ENCODE results near the gene ANAPC16. TPM values are rescaled to one million over a fixed set of nuclear protein-coding genes. Genes with fewer than 3 reads are reported as not detected.
A peak's percentile ranks its signal among the peaks of the same experiment; 100 is the strongest.

The ANAPC16 gene
- total RNA-seq, 1 experiment from 2014 or later: 118 TPM

DNA sequence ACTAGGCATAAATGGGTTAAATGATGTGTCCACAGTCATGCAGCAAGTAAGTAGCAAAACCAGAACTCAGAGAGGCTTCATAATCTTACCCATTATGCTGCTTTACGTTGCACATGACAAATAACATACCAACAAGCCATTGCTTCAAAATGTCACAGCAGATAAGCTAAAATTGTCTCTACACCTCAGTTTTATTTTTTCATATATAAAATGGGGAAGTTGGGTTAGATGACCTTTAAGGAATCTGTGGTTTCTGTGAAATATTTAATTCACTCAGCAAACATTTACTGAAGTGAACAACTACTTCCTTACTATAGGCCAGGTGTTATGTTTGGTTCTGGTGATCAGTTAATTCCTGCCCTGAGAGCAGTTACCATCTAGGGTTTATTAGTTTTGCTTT lies 2.5 kb downstream of the ANAPC16 start:
- Mint-ChIP-seq H3K27ac (ENCODE audit: unreplicated experiment) (peak overlapping the region; percentile 6), H3K9me3 (ENCODE audit: low read depth, unreplicated experiment) (no peaks in the 10 kb centered on the region), H3K36me3 (ENCODE audit: insufficient read depth, unreplicated experiment) (peaks cover 64% of the 10 kb centered on the region), H3K27me3 (ENCODE audit: unreplicated experiment) (no peaks in the 10 kb centered on the region), H3K4me3 (ENCODE audit: low read depth, unreplicated experiment) (peak overlapping the region; percentile 97), H3K4me1 (ENCODE audit: low read depth, unreplicated experiment) (peaks cover 31% of the 10 kb centered on the region)
- TF ChIP-seq, protein P1, sequence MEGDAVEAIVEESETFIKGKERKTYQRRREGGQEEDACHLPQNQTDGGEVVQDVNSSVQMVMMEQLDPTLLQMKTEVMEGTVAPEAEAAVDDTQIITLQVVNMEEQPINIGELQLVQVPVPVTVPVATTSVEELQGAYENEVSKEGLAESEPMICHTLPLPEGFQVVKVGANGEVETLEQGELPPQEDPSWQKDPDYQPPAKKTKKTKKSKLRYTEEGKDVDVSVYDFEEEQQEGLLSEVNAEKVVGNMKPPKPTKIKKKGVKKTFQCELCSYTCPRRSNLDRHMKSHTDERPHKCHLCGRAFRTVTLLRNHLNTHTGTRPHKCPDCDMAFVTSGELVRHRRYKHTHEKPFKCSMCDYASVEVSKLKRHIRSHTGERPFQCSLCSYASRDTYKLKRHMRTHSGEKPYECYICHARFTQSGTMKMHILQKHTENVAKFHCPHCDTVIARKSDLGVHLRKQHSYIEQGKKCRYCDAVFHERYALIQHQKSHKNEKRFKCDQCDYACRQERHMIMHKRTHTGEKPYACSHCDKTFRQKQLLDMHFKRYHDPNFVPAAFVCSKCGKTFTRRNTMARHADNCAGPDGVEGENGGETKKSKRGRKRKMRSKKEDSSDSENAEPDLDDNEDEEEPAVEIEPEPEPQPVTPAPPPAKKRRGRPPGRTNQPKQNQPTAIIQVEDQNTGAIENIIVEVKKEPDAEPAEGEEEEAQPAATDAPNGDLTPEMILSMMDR (IDR thresholded peaks at IDR 0.05; ENCODE audit: unreplicated experiment): no peak
- intact Hi-C loops (cut with micrococcal nuclease; ENCODE audit: unreplicated experiment): loop anchor here (10.0 kb wide), 1 partner anchor 324 kb away; no protein-coding TSS in a partner anchor
- CTCF ChIA-PET: interaction anchor here (0.6 to 1.5 kb wide), 4 partner anchors 20 to 170 kb away, joined by 3 to 5 read pairs (median 4); no protein-coding TSS in a partner anchor
- TSS peak; percentile 4 for BruUV-seq (replicated peaks)
- DNase-seq: no peak

DNA sequence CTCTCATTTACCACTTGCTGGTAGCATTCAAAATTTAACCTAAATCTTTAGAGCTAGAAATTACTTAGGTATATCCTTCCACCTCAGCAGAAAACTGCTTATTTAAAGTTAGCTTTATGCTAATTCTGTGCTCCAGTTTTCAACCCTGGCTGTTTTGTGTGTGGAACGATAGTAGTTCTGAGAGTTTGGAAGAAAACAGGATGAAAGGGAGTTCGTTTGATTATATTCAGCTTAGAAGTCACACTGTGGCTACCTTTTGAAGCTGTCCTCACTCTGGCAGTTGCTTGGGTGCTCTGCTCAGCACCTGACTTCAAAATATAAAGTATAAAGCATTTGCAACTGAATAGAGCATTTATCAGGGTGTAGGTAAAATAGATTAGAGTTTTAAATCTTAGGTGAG lies 2.9 kb downstream of the ANAPC16 start:
- BruUV-seq (replicated peaks): no TSS peak
- intact Hi-C loops (cut with micrococcal nuclease; ENCODE audit: unreplicated experiment): loop anchor here (10.0 kb wide), 1 partner anchor 324 kb away; no protein-coding TSS in a partner anchor

DNA sequence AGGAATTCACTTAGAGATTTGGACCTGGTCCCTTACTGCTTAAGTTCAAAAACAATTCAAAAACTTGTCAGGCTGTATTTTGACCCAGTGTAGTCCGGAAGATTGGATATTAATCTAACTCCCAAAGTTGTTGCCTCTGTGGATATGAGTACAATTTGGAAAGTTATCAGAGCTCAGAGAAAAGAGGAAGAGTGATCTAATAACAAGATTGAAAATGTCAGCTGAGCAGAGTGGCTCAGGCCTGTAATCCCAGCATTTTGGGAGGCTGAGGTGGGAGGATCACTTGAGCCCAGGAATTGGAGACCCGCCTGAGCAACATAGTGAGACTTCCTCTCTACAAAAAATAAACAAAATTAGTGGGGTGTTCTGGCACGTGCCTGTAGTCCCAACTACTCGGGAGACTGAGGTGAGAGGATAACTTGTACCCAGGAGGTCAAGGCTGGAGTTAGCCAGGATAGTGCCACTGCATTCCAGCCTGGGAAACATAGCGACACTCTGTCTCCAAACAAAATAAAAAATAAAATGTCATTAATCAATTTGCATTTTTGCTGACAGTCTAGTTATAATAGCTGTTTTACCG lies 3.5 kb downstream of the ANAPC16 start:
- H3K27me3 Mint-ChIP-seq (ENCODE audit: unreplicated experiment): no peaks in the 10 kb centered on the region
- no peaks in the 10 kb centered on the region for H3K9me3 Mint-ChIP-seq (ENCODE audit: low read depth, unreplicated experiment)
- H3K4me3 Mint-ChIP-seq (ENCODE audit: low read depth, unreplicated experiment): no peak overlapping the region
- TF ChIP-seq, protein P1 (IDR thresholded peaks at IDR 0.05; ENCODE audit: unreplicated experiment): no peak
- H3K36me3 Mint-ChIP-seq (ENCODE audit: insufficient read depth, unreplicated experiment): peaks cover 73% of the 10 kb centered on the region
- peaks cover 30% of the 10 kb centered on the region for H3K4me1 Mint-ChIP-seq (ENCODE audit: low read depth, unreplicated experiment)
- CTCF ChIA-PET: interaction anchor here (0.7 to 1.5 kb wide), 3 partner anchors 19 to 125 kb away, joined by 3 to 4 read pairs (median 3); no protein-coding TSS in a partner anchor
- peak overlapping the region; percentile 6 for H3K27ac Mint-ChIP-seq (ENCODE audit: unreplicated experiment)
- no peak for DNase-seq
- no TSS peak for BruUV-seq (replicated peaks)
- intact Hi-C loops (cut with micrococcal nuclease; ENCODE audit: unreplicated experiment): loop anchor here (10.0 kb wide), 1 partner anchor 325 kb away; no protein-coding TSS in a partner anchor

More for the DNA sequence above, 2.9 kb downstream of the ANAPC16 start:
- TF ChIP-seq, protein P1 (IDR thresholded peaks at IDR 0.05; ENCODE audit: unreplicated experiment): no peak
- Mint-ChIP-seq H3K27ac (ENCODE audit: unreplicated experiment) (peak overlapping the region; percentile 6), H3K4me1 (ENCODE audit: low read depth, unreplicated experiment) (peaks cover 31% of the 10 kb centered on the region), H3K27me3 (ENCODE audit: unreplicated experiment) (no peaks in the 10 kb centered on the region), H3K9me3 (ENCODE audit: low read depth, unreplicated experiment) (no peaks in the 10 kb centered on the region), H3K36me3 (ENCODE audit: insufficient read depth, unreplicated experiment) (peaks cover 67% of the 10 kb centered on the region), H3K4me3 (ENCODE audit: low read depth, unreplicated experiment) (peak overlapping the region; percentile 97)
- CTCF ChIA-PET: interaction anchor here (0.8 to 1.5 kb wide), 3 partner anchors 20 to 170 kb away, joined by 3 to 4 read pairs (median 3); no protein-coding TSS in a partner anchor
- no peak for DNase-seq

- H3K9me3 Mint-ChIP-seq (ENCODE audit: low read depth, unreplicated experiment): no peaks in the 10 kb centered on the region
- H3K4me1 Mint-ChIP-seq (ENCODE audit: low read depth, unreplicated experiment): peaks cover 30% of the 10 kb centered on the region
- no peak overlapping the region for H3K4me3 Mint-ChIP-seq (ENCODE audit: low read depth, unreplicated experiment)
- H3K36me3 Mint-ChIP-seq (ENCODE audit: insufficient read depth, unreplicated experiment): peaks cover 80% of the 10 kb centered on the region
- no TSS peak for BruUV-seq (replicated peaks)
- no peaks in the 10 kb centered on the region for H3K27me3 Mint-ChIP-seq (ENCODE audit: unreplicated experiment)
- intact Hi-C loops (cut with micrococcal nuclease; ENCODE audit: unreplicated experiment): no loop called here
- no peak for DNase-seq
- TF ChIP-seq, protein P1 (IDR thresholded peaks at IDR 0.05; ENCODE audit: unreplicated experiment): no peak
- no peak overlapping the region for H3K27ac Mint-ChIP-seq (ENCODE audit: unreplicated experiment)
- CTCF ChIA-PET: no interaction called here
Measured at GRCh38 chr10:72220637-72221036, 4.8 kb downstream of the ANAPC16 start.
